Hepatocyte (in vitro differentiated cells): ENCODE measurements around the gene XYLT1. TPM values are rescaled to one million over a fixed set of nuclear protein-coding genes. Genes with fewer than 3 reads are reported as not detected.

Experiments used
- DNase-seq: peaks from one replicate; pipeline ENCODE4 v3.0.0-alpha.2; 2016; ENCODE audit warnings: low spot score
- H2AFZ ChIP-seq: fragments of 200-600 bp; sonication (generic); 2 replicates; pipeline ENCODE4 v1.6.0; 2016; ENCODE audit warnings: antibody characterized with exemption, mild to moderate bottlenecking
- H3K27ac ChIP-seq: fragments of 200-600 bp; sonication (generic); 2 replicates; pipeline ENCODE4 v1.5.1; 2016; ENCODE audit warnings: mild to moderate bottlenecking
- H3K27me3 ChIP-seq: fragments of 200-600 bp; sonication (generic); 2 replicates; pipeline ENCODE4 v1.6.1; 2016
- H3K36me3 ChIP-seq: fragments of 200-600 bp; sonication (generic); replicated peaks from 2 replicates; pipeline ENCODE4 v1.5.1; 2016; ENCODE audit warnings: low read depth; ENCODE audit not compliant: insufficient read depth
- H3K4me1 ChIP-seq: fragments of 200-600 bp; sonication (generic); 2 replicates; pipeline ENCODE4 v1.5.1; 2016; ENCODE audit warnings: mild to moderate bottlenecking, moderate library complexity; ENCODE audit not compliant: insufficient read depth
- H3K4me2 ChIP-seq: fragments of 200-600 bp; sonication (generic); 2 replicates; pipeline ENCODE4 v1.6.0; 2016
- H3K4me3 ChIP-seq: fragments of 200-600 bp; sonication (generic); 2 replicates; pipeline ENCODE4 v1.5.1; 2016; ENCODE audit warnings: mild to moderate bottlenecking
- H3K79me2 ChIP-seq: fragments of 200-600 bp; sonication (generic); 2 replicates; pipeline ENCODE4 v1.6.0; 2017; ENCODE audit warnings: mild to moderate bottlenecking
- H3K9me2 ChIP-seq: fragments of 200-600 bp; sonication (generic); replicated peaks from 2 replicates; pipeline ENCODE4 v1.6.0; 2017; ENCODE audit warnings: mild to moderate bottlenecking; ENCODE audit not compliant: insufficient read depth
- H3K9me3 ChIP-seq: fragments of 200-600 bp; sonication (generic); 2 replicates; pipeline ENCODE4 v1.5.1; 2016; ENCODE audit warnings: low read depth, mild to moderate bottlenecking
- H4K20me1 ChIP-seq: fragments of 200-600 bp; sonication (generic); 2 replicates; pipeline ENCODE4 v1.6.0; 2016; ENCODE audit warnings: mild to moderate bottlenecking; ENCODE audit not compliant: insufficient read depth, poor library complexity, severe bottlenecking
- EZH2 ChIP-seq: fragments of 200-600 bp; sonication (generic); IDR thresholded peaks from 2 replicates; pipeline ENCODE4 v1.6.1; 2016; ENCODE audit warnings: antibody characterized with exemption, mild to moderate bottlenecking, borderline replicate concordance
- EZH2phosphoT487 ChIP-seq: fragments of 200-600 bp; sonication (generic); IDR thresholded peaks from one replicate; pipeline ENCODE4 v1.6.1; 2018; ENCODE audit warnings: antibody characterized with exemption, mild to moderate bottlenecking, low read depth, moderate library complexity; ENCODE audit not compliant: unreplicated experiment, severe bottlenecking
- whole genome bisulfite sequencing: methylation state at CpG from one replicate; pipeline ENCODE4 v1.1.6; 2016; ENCODE audit warnings: low lambda C conversion rate; ENCODE audit errors: missing lambda C conversion rate; 5-methylcytosine and 5-hydroxymethylcytosine counted together
- polyA plus RNA-seq: library from polyadenylated mRNA; unstranded; fragments of >200 nt; fragmentation: Nextera tagmentation; extraction: Ambion mirVana; gene quantifications from 2 replicates; pipeline ENCODE4 v1.2.1, GENCODE V29; 2016
- total RNA-seq: library from RNA; depleted of rRNA; stranded (reverse); fragments of >200 nt; gene quantifications from 2 replicates; pipeline ENCODE4 v1.2.3, GENCODE V29; 2014
- TF ChIP-seq, protein P1 (sequence below): fragments of 200-600 bp; sonication (generic); IDR thresholded peaks from 2 replicates; pipeline ENCODE4 v1.5.1; 2016; ENCODE audit warnings: antibody characterized with exemption, mild to moderate bottlenecking; ENCODE audit not compliant: poor library complexity

The XYLT1 gene
- total and polyA plus RNA-seq, 2 experiments from 2014 or later = 6.9 to 13.7 TPM

DNA sequence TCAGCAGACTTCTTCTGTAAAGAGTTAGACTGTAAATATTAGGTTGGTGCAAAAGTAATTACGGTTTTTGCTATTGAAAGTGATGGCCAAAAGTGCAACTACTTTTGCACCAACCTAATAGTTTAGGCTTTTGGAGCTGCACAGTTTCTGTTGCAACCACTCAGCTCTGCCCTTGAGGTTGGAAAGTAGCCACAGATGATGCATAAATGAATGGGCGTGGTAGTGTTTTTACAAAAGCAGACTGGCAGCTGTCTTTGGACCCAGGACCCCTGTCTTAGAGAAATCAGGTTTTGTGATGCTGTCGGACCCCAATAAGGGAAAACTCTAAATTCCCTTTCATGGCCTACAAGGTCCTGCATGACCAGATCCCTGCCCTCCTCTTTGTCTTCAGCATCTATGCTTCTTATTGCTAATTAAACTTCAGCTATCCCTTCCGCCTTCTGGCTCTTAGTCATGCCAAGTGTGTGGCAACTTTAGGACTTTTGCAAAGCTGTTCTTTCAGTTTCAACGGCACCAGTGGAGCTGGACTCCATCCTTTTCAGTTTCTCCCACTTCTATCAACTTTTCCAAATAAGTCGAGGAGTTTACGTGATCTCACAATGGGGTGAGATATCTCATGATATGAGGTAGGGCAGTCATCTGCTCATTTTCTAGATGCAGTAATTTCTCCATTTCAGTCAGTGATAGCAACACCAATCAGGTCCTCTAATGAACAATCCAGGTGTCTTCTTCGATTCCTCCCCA is 232.3 kb downstream of the XYLT1 start:
- no peaks in the 10 kb centered on the region for H3K4me1 ChIP-seq
- no peak overlapping the region for H3K27ac ChIP-seq
- WGBS = 96% methylated on average over 8 of the region's 8 CpGs
- DNase-seq = no peak
- H2AFZ ChIP-seq = no peak overlapping the region
- no peaks in the 10 kb centered on the region for H3K36me3 ChIP-seq
- H4K20me1 ChIP-seq = peaks cover 3% of the 10 kb centered on the region
- no peak for TF ChIP-seq EZH2phosphoT487
- TF ChIP-seq, protein P1, sequence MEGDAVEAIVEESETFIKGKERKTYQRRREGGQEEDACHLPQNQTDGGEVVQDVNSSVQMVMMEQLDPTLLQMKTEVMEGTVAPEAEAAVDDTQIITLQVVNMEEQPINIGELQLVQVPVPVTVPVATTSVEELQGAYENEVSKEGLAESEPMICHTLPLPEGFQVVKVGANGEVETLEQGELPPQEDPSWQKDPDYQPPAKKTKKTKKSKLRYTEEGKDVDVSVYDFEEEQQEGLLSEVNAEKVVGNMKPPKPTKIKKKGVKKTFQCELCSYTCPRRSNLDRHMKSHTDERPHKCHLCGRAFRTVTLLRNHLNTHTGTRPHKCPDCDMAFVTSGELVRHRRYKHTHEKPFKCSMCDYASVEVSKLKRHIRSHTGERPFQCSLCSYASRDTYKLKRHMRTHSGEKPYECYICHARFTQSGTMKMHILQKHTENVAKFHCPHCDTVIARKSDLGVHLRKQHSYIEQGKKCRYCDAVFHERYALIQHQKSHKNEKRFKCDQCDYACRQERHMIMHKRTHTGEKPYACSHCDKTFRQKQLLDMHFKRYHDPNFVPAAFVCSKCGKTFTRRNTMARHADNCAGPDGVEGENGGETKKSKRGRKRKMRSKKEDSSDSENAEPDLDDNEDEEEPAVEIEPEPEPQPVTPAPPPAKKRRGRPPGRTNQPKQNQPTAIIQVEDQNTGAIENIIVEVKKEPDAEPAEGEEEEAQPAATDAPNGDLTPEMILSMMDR = no peak
- TF ChIP-seq EZH2 = no peak
- H3K79me2 ChIP-seq = no peaks in the 10 kb centered on the region
- H3K9me3 ChIP-seq = no peaks in the 10 kb centered on the region
- no peak overlapping the region for H3K4me3 ChIP-seq
- no peaks in the 10 kb centered on the region for H3K27me3 ChIP-seq
- H3K9me2 ChIP-seq = no peaks in the 10 kb centered on the region
- H3K4me2 ChIP-seq = no peak overlapping the region

DNA sequence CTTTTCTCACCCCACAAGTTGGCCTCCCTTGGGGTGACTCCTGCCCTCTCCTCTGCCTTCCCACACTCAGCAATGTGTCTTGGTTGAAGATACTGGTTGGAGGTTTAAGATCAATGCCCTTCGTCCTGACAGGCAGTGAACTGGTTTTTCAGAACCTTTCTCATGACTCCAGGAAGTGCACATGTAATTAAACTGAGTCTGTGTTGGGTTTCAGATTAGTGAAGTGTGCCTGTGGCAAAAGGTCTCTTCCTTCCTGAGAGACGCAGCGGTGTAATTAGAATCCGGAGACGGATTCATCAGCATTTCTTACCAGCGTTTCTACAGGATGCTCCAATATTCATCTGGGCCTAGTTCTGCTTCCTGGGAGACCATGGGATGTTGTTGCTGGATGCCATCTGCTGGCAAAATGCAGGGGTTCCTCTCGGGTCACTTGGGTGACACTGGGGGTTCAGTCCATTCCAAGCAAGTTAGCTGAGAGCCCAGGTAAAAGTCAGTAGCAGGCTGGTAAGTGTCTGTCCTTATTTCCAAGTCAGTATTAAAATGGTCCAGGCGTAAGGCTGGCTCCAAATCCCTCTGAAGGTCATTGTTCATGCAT is 233.3 kb downstream of the XYLT1 start:
- H3K4me3 ChIP-seq = no peak overlapping the region
- H3K36me3 ChIP-seq = no peaks in the 10 kb centered on the region
- H3K9me2 ChIP-seq = no peaks in the 10 kb centered on the region
- 90% methylated on average over 8 of the region's 8 CpGs for WGBS
- no peaks in the 10 kb centered on the region for H3K27me3 ChIP-seq
- no peaks in the 10 kb centered on the region for H3K79me2 ChIP-seq
- DNase-seq = no peak
- H3K9me3 ChIP-seq = no peaks in the 10 kb centered on the region
- no peak overlapping the region for H3K27ac ChIP-seq
- TF ChIP-seq, protein P1 = no peak
- TF ChIP-seq EZH2phosphoT487 (no peak), EZH2 (no peak)
- H3K4me2 ChIP-seq = no peak overlapping the region
- peaks cover 3% of the 10 kb centered on the region for H4K20me1 ChIP-seq
- H2AFZ ChIP-seq = no peak overlapping the region
- no peaks in the 10 kb centered on the region for H3K4me1 ChIP-seq

DNA sequence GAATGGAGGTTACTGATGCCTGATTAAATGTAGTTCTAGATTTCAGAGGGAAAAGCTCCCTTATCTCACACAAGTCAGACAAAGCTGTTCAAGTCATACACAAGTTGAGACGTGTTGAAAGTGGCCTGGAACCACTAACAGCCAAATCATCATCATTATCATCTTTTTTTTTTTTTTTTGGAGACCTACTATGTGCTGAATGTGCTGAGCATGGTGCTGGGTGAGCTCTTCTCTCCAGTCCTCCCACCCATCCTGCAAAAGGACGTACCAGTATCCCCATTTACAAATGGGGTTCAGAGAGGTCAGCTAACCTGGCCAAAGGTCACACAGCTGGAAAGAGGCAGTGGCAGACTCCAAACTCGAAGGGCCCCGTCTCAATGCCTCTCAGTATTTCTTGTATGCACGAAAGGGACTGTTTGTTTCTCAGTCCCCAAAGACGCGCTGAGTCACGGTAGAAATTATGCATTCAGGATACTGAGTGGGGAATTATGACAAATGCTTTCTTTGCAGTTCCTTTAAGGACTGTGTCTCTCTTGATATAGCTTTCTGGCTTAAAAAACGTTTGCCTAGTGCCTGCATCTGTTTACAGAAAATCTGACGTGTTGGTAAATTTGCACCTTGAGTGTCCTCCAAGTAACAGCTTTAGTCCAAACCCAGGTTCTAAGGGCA is 235.5 kb downstream of the XYLT1 start:
- Histone ChIP-seq H3K79me2 (no peaks in the 10 kb centered on the region), H3K4me3 (no peak overlapping the region), H3K36me3 (no peaks in the 10 kb centered on the region), H3K9me3 (no peaks in the 10 kb centered on the region), H3K9me2 (no peaks in the 10 kb centered on the region), H3K4me1 (no peaks in the 10 kb centered on the region), H3K4me2 (no peak overlapping the region), H3K27me3 (no peaks in the 10 kb centered on the region), H3K27ac (no peak overlapping the region), H4K20me1 (peaks cover 3% of the 10 kb centered on the region), H2AFZ (no peak overlapping the region)
- no peak for DNase-seq
- TF ChIP-seq EZH2phosphoT487 (no peak), EZH2 (no peak)
- TF ChIP-seq, protein P1 = no peak
- WGBS = 86% methylated on average over 10 of the region's 10 CpGs
